Measurements from ENCODE around the gene ZBTB7C.

- TF ChIP-seq, protein P1, sequence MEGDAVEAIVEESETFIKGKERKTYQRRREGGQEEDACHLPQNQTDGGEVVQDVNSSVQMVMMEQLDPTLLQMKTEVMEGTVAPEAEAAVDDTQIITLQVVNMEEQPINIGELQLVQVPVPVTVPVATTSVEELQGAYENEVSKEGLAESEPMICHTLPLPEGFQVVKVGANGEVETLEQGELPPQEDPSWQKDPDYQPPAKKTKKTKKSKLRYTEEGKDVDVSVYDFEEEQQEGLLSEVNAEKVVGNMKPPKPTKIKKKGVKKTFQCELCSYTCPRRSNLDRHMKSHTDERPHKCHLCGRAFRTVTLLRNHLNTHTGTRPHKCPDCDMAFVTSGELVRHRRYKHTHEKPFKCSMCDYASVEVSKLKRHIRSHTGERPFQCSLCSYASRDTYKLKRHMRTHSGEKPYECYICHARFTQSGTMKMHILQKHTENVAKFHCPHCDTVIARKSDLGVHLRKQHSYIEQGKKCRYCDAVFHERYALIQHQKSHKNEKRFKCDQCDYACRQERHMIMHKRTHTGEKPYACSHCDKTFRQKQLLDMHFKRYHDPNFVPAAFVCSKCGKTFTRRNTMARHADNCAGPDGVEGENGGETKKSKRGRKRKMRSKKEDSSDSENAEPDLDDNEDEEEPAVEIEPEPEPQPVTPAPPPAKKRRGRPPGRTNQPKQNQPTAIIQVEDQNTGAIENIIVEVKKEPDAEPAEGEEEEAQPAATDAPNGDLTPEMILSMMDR (conservative IDR thresholded peaks at IDR 0.05; ENCODE audit: low read length): no peak
- TF ChIP-seq EZH2phosphoT487 (IDR thresholded peaks at IDR 0.05; ENCODE audit: borderline replicate concordance, low read depth, low read length): no peak
Measured at GRCh38 chr18:48057018-48057417, 352.2 kb downstream of the ZBTB7C start.

Data from OCI-LY7 (cell line).